Breast epithelium (tissue), 3 donors: ENCODE results near the gene RPS27.

ENCODE experiments used
- CTCF ChIP-seq, 3 donors: fragments of 450-650 bp; IDR thresholded peaks; one replicate each; pipeline ENCODE4 v1.5.1; 2016 to 2017; ENCODE audit warnings: antibody characterized with exemption in 3 of 3, mild to moderate bottlenecking in 3 of 3, moderate library complexity in 3 of 3
- POLR2AphosphoS5 ChIP-seq, 3 donors: sonication (generic); formaldehyde crosslinking; IDR thresholded peaks; one replicate each; pipeline ENCODE4 v1.6.1; 2017; ENCODE audit warnings: antibody characterized with exemption in 3 of 3

- TF ChIP-seq POLR2AphosphoS5 (IDR thresholded peaks at IDR 0.05) (no peak), CTCF (IDR thresholded peaks at IDR 0.05) (peak in 1 of 3 donors; percentile 4)
Observed at GRCh38 chr1:153963850-153964331, 26.7 kb upstream of the RPS27 start.
